Measurements from ENCODE around the gene SLC22A16.
"Not testable (repeated sequence)": the region's sequence is repeated elsewhere in the genome, so short reads cannot be mapped to it uniquely, and the experiment has no call there.

Gene SLC22A16

GRCh38 chr6:110520209-110520965, 44.0 kb upstream of the SLC22A16 start:
- FAIRE-seq (no peak), DNase-seq (ENCODE audit: insufficient read length, low spot score) (no peak)
- no peak for TF ChIP-seq CTCF (IDR thresholded peaks at IDR 0.05; ENCODE audit: insufficient read depth, missing control alignments)

GRCh38 chr6:110517601-110518281, 41.3 kb upstream of the SLC22A16 start:
- FAIRE-seq (no peak), DNase-seq (ENCODE audit: insufficient read length, low spot score) (no peak)
- no peak for TF ChIP-seq CTCF (IDR thresholded peaks at IDR 0.05; ENCODE audit: insufficient read depth, missing control alignments)

GRCh38 chr6:110517034-110517433, 40.6 kb upstream of the SLC22A16 start:
- FAIRE-seq (no peak), DNase-seq (ENCODE audit: insufficient read length, low spot score) (no peak)
- no peak for TF ChIP-seq CTCF (IDR thresholded peaks at IDR 0.05; ENCODE audit: insufficient read depth, missing control alignments)

- FAIRE-seq (no peak), DNase-seq (ENCODE audit: insufficient read length, low spot score) (no peak)
- TF ChIP-seq CTCF (IDR thresholded peaks at IDR 0.05; ENCODE audit: insufficient read depth, missing control alignments): no peak
These were observed 38.4 kb upstream of the SLC22A16 start for GRCh38 chr6:110514818-110515217.

GRCh38 chr6:110512991-110513390, 36.6 kb upstream of the SLC22A16 start:
- no peak for TF ChIP-seq CTCF (IDR thresholded peaks at IDR 0.05; ENCODE audit: insufficient read depth, missing control alignments)

GRCh38 chr6:110512549-110512948, 36.1 kb upstream of the SLC22A16 start:
- not testable (repeated sequence) for FAIRE-seq; DNase-seq (ENCODE audit: insufficient read length, low spot score)

More at GRCh38 chr6:110512991-110513390, 36.6 kb upstream of the SLC22A16 start:
- FAIRE-seq (no peak), DNase-seq (ENCODE audit: insufficient read length, low spot score) (no peak)

GRCh38 chr6:110511401-110511800, 35.0 kb upstream of the SLC22A16 start:
- no peak for TF ChIP-seq CTCF (IDR thresholded peaks at IDR 0.05; ENCODE audit: insufficient read depth, missing control alignments)
- DNase-seq (ENCODE audit: insufficient read length, low spot score): no peak
- FAIRE-seq: no peak
